ENCODE data around the gene PER2. TPM values are rescaled to one million over a fixed set of nuclear protein-coding genes. Genes with fewer than 3 reads are reported as not detected.
"Not testable (repeated sequence)": the region's sequence is repeated elsewhere in the genome, so short reads cannot be mapped to it uniquely, and the experiment has no call there.

The PER2 gene
- total RNA-seq, 1 donor from 2014 or later, result 1.5 TPM

DNA sequence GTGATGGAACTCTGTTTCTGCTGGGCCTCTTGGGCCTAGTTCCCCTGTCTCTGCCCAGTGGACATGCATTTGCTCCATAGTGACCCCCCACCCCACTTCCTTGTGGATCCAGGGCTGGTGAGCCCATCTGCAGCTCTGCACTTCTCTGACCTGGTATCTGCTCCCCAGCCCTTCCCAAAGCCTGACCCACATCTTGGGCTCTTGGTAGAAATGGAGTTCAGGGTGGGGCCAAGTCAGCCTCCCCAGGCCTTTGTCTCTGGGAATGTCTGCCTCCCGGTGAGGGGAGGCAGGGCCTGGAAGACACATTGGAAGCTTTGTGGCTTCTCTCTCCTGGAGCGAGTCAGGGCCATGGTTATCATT, 25.6 kb upstream of the PER2 start:
- DNase-seq (ENCODE audit: extremely low read depth, low read depth, low spot score), result no peak

DNA sequence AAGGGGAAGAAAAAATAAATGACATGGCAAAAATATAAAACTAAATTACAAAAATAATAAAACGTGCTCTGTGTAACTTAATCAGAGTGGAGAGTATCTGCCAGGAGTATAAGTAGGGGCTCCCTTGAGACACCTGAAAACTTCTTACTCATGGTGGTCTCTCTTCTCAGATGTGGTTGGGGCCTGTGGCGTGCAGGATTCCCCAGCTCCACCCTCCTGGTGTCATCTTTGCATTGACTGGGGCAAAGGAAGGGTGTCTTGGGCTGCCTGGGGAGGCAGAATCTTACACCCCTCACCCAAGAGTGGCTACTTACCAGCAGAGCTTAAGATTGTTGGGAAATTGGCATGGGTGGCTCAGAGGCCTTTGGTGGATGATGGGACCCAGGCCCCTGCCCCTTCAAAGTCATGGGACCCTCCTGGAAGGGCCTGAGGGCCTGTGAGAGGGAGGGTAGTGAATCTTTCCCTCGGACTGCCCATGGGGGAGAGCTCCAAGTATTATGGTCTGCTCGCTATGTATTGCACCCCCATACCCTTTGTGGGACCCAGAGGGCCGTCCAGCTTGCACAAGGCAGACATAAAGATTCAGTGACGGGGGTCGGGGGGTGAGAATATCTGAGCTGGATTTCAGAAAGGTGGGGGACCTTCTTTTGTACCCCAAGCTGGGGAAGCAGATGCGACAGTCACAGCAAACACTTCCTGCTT, 25.0 kb upstream of the PER2 start:
- no peak for DNase-seq (ENCODE audit: extremely low read depth, low read depth, low spot score)

DNA sequence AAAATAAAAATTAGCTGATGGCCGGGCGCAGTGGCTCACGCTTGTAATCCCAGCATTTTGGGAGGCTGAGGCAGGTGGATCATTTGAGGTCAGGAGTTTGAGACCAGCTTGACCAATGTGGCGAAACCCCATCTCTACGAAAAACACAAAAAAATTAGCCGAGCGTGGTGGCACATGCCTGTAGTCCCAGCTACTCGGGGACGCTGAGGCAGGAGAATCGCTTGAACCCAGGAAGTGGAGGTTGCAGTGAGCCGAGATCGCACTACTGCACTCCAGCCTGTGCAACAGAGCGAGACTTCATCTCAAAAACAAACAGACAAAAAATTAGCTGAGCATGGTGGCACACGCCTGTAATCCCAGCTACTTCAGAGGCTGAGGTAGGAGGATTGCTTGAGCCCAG, 22.3 kb upstream of the PER2 start:
- DNase-seq (ENCODE audit: extremely low read depth, low read depth, low spot score), result not testable (repeated sequence)

DNA sequence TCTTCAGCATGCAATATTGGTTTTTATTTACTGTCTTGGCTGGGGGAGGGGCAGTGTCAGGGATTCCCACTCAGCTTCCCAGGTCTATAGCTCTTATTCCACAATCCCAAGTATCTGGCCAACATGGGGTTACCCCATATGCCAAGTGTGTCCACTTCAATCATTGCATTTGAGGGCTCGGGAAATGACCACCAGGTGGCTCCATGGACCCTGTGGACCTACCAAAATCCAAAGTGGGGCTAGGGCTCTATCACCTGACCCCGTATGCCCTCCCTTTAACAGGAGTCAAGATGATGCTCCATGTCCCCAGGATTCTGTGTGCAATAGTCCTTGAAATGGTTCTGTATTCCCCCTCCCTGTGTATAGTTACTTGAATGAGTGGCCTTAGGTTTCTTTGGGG, 19.8 kb upstream of the PER2 start:
- no peak for DNase-seq (ENCODE audit: extremely low read depth, low read depth, low spot score)

DNA sequence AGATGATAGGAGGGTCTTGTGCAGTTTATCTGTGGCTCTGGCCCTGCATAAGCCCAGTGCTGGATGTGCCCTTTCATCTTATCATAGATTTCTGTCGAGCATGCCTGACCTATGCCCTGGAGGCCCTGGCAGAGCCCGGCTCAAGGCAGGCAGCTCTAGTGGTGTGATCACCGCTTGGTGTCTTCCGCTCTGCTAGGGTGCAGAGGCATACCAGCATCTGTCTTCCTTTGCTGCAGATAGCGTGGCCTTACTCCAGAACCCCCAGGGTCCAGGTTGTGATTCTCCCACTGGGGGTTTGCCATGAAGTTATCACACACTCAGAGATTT, 18.2 kb upstream of the PER2 start:
- DNase-seq (ENCODE audit: extremely low read depth, low read depth, low spot score), result no peak

DNA sequence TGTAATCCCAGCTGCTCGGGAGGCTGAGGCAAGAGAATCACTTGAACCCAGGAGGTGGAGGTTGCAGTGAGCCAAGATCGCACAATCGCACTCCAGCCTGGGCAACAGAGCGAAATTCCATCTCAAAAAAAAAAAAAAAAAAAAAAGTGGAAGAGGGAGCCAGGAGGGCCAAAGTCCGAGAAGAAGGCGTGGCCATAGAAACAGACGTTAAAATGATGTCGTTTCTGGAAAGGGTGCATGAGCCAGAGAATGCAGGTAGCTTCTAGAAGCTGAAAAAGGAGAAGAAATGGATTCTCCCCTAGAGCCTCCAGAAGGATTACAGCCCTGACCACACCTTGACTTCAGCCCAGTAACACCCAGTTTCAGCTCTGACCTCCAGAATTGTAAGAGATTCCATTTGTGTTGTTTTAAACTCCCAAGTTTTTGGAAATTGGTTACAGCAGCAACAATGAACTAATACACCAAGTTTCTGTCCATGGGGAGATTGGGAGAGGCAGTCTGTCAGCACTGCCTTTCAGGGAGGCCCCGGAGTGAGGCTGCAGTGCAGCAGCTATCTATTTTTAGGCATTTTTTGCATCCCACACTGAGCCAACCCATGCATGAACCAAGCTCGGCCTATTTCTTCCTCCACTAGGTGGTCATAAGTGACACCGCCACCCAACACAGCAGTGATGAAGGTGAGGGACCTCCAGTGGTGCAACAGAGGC, 17.7 kb upstream of the PER2 start:
- DNase-seq (ENCODE audit: extremely low read depth, low read depth, low spot score), result no peak

DNA sequence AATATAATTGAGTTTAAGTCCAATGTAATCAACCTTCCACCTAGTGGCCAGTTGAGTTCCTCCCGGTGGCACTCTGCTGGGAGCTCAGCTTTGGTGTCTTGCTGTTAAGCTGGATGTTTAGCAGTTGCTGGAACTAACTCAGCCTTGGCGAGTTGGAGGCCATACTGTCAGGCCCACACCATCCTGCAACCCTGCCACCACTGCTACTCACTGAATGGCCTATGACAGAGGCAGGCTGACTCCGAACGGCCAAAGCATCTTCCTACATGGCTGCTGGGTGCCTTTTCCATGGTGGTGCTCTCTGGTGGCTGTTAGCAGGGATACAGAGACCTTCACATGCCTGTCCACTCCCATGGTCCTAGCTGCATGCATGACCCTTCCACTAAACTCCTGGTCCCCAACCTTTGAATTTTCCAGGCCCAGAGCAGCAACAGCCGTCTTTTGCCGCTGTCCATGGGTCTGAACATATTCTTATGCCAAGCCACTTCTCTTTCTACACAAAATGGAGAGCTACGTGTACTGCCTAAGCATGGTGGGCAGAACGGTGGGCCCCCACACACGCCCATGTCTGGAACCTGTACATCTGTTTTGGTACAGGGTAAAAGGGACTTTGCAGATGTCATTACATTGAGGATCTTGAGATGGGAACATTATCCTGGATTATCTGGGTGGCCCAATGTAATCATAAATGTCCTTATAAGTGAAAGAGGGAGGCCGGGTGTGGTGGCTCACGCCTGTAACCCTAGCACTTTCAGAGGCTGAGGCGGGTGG, 16.9 kb upstream of the PER2 start:
- DNase-seq (ENCODE audit: extremely low read depth, low read depth, low spot score), result no peak

DNA sequence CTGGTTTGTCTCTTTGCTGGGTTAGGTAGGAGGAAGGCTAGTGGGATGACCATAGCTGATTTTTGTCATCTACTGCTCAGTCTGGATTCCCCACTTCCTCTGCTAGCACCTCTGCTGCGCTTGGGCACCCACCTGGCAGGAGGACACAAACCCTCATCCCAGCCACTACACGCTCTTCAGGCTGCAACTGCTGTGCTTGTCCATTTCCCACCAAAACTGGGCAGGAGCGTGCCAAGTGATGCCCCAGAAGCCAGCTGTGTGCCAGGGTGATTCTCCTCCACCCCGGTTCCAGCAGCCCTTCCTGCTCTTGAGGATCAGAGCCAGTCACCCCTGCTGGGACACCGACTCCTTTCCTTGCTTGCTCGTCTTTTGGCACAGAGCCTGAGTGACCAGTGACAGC, 15.7 kb upstream of the PER2 start:
- no peak for DNase-seq (ENCODE audit: extremely low read depth, low read depth, low spot score)

DNA sequence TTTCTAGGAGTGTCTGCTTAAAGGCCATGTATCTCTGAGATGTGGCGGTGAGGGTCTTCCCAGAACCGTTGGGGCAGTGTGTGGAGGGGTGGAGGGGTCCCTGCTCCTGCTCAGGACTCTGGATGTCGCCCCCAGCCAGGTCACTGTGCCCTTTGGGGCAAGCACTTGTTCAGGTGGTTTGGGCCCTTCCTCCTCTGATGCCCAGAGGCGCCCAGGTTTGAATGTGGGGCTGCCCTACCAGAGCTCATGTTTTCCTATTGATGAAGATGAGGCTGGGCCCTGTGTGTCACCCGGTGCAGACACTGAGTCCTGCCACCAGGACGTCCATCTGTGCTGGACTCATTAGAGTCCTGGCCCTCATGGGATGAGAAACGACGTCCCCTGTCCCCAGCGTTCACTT, 14.3 kb upstream of the PER2 start:
- no peak for DNase-seq (ENCODE audit: extremely low read depth, low read depth, low spot score)

DNA sequence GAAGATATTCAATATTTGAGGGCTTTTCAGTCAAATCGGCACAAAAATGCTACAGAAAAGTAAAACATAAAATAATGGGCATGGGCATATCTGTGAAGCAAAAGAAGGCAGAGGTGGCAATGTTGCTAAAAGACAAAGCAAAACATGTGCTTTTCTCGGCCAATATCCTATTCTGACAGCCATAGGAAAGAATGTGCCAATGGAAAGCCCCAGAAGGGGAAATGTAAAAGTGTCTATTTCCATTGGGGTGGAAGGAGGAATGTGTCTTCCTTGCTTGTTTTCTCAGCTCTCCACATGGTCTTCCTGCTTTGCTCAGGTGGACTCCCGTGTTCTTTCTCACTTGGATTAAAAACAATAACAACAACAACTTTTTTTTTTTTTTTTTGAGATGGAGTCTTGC, 13.7 kb upstream of the PER2 start:
- DNase-seq (ENCODE audit: extremely low read depth, low read depth, low spot score), result no peak

DNA sequence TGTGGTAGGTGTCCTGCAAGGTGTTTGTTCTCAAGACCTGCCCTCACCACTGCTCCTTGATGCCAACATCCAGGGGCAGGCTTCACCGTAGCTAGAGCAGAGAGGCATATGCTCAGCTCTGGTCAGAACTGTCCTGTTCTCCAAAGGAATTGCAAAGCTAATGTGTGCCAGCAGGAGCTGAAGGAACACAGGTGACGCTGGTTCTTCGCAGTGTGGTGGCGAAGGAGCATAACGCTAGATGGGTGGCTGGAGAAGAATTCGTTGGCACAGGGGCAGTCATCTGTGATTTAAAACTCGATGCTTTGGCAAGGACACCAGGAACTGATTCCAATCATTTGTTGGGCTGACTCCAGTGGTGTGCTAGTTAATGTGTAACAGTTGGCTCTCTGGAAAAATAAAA, 11.4 kb upstream of the PER2 start:
- DNase-seq (ENCODE audit: extremely low read depth, low read depth, low spot score), result no peak

DNA sequence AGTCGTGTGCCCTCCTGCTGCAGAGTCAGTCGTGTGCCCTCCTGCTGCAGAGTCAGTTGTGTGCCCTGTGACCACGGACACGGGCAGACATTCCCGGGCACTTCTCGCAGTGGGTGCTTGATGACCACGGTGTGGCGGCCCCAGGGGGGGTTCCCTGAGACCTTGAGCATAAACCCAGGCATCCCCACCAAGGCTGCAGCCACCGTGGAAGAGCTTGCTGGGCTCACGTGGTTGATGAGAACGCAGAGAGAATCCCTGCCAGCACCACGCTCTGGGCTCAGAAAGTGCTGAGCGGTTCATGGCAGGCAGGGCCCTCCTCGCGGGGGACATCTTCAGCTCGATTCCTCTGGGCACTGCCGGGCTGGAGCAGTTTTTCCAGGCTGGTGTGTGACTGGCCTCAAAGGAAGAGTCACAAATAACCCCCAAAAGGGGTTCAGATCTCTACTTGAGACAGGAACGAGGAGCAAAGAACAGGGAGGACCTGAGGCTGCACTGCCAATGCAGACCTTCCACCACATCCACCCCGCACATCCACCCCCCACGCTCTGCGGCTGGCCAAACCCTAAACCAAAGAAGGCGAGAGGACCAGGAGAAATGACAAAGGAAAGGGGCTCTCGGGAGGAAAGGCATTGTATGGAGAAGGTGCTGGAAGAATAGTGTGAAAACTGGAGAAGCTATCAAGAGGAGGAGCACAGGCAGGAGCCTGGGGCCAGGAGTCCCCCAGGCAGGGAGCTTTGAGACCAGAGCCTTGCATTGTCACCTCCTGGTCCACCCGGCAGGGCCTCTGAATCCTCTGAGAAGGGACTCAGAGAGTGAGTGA, 8.4 kb upstream of the PER2 start:
- no peak for DNase-seq (ENCODE audit: extremely low read depth, low read depth, low spot score)

DNA sequence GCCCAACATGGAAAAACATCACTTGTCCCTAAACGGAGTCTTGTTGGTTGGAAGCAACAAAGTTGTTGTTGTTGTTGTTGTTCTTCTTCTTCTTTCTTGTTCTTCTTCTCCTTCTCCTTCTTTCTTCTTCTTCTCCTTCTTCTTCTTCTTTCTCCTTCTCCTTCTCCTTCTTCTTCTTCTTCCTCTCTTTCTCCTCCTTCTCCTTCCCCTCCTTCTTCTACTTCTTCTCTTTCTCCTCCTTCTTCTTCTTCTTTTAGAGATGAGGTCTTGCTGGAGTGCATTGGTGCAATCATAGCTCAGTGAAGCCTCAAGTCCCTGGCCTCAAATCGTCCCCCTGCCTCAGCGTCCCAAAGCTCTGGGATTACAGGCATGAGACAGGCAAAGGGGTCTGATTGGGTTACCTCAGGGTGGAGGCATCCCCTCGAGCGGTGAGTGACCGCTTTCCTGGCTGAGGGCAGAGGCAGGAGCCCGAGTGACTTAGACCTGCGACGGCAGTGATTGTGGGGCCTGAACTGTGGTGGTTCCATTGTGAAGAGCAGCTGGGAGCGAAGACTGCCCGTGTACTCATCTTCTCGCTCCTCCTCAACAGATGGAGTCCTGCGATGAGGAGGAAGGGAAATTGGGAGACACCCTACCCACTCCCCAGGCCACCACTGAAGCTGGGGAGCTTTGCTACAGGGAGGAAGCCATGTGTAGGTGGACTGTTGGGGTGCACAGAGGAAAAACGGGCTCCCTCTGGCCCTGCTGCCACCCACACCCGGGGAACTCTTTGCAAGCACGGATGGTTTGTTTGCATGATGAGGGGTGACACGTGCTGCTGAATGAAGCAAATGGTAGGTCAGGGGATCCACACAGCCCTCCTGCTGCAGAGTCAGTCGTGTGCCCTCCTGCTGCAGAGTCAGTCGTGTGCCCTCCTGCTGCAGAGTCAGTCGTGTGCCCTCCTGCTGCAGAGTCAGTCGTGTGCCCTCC, 7.0 kb upstream of the PER2 start:
- no peak for DNase-seq (ENCODE audit: extremely low read depth, low read depth, low spot score)

DNA sequence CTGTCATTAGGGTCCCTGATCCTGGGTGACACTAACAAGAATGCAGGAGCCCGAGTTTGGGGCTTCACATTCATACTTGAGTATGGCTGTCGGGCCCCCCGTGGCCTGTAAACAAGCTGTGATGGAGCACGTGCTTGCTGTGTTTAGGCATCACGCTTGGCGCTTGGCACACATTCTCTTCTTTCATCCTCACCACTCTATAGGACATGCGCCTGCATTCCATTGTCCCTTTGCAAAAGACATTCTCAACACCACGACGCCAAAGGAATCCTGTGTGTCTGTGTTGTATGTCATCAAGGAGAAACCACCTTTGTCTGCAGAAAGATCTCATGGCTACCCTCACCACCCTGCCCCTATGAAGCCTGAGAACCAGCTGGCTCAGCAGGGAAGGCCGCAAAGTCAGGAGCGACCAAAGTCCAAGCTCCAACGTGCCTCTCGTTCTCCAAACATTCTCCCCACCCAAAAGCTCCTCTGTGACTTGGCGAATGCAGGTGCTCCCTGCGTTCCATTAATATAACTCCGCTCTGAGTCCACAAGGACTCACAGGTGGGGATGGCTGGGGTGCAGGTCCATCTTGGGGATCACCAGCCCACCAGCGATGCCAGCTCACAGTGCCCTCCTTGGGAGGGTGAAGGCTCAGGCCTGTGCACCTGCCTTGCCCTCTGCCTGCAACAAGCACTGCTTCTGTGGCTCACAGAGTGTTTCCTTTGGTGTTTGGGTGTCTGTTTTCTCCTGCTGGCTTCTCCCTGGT, 6.2 kb upstream of the PER2 start:
- DNase-seq (ENCODE audit: extremely low read depth, low read depth, low spot score), result no peak

DNA sequence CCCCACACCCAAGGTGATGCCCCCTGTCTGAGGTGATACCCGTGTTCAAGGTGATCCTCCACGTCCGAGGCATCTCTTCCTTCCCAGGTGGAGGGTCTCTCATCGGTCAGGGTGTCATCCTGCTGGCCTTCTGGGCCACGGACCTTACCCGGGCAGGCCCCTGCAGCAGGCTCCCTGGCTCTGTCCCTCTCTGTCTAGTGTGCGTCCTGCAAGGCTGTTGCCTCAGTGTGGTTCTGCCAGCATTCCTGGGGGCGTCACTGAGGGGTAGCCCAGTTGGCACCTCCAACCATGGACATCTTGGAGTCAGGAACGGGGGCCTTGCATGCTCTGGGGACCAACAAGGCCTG, 5.6 kb upstream of the PER2 start:
- no peak for DNase-seq (ENCODE audit: extremely low read depth, low read depth, low spot score)

DNA sequence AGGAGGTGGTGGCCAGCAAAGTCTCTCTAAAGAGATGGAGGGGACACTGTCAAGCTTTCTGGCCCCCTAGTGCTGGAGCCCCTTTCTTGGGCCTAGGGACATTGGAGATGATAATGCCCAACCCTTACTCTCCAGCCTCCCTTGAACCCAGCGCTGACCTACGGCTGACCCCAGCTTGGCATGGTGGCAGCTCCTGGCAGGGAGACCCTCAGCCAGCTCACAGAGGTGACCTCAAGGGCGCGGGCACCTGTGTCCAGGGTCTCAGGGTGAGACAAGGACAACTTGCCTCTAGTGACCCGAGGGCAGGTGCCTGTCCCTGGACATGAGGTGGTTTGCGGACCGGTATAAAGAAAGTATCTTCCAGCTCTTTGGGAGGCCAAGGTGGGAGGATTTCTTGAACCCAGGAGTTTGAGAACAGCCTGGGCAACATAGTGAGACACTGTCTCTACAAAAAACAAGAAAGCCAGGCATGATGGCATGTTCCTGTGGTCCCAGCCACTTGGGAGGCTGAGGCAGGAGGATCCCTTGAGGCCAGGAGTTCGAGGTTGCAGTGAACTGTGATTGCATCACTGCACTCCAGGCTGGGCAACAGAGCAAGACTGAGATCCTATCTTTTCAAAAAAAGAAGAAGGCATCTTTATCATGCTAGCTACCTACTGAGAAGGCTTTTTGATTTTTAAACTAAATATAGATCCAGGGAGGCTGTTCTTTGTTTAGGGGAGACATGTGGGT, 3.3 kb upstream of the PER2 start:
- DNase-seq (ENCODE audit: extremely low read depth, low read depth, low spot score), result no peak

DNA sequence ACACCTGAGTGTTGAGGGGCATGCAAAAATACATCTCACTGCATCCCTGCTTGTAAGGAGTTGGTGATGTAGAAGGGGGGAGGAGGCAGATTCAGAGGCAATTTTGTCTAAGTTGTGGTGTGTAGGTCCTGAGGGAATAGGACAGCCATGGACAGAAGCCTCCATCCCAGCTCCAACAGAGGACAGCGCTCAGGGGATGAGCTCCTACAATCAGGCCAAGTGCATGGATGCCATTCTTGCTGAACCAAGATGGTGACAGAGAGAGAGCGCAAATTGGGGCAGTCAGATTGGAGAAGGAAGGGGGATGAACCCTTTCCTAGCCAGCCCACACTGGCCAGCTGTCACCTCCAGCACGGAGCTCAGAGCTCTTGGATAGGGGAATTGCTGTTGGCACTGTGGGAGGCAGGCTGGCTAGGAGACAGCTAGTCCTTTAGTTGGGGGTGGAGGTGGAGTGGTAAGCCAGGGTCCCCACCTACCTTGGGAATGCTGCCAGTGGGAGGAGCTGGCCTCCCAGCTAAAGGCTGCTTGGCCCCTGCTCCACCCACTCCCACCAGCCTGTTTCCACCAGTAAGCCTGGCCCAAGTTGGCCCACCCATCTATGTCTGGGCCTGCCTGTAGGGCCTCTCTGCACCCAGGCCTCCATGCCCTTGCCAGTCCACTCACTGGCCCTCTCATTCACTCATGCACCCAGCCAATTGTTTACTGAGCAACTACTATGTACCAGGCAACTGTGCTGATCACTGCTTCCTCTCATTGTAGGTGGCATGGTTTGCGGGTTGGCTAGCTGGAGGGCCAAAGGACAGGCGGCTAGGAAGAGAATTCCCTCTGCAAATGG, 2.5 kb upstream of the PER2 start:
- no peak for DNase-seq (ENCODE audit: extremely low read depth, low read depth, low spot score)

DNA sequence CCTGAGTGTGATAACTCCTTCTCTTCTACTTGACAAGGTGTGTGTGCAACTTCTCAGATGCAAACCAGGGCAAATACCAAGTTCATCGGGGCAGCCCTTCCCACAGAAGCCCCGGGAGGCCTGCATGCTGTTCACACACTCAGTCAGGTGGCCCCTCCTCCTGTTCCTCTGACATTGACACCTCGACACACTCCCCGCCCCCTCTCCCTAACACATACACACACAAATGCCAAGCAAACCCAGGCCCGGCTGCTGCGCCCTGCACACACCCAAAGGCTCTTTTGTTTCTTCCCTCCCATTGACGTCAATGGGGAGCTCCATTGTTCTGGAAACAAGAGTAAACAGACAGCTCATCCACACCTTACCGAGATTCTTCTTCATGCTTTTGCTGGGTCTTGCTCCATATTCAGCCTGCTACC, 1.7 kb upstream of the PER2 start:
- no peak for DNase-seq (ENCODE audit: extremely low read depth, low read depth, low spot score)

Measured in glomerular endothelial cell (primary cell).